H1 (cell line): ENCODE measurements around the gene MAIP1. TPM values are rescaled to one million over a fixed set of nuclear protein-coding genes. Genes with fewer than 3 reads are reported as not detected.

Source experiments
- SUZ12 ChIP-seq: fragments of 200-600 bp; sonication (generic); IDR thresholded peaks from 2 replicates; pipeline ENCODE4 v1.6.1; 2012; ENCODE audit warnings: mild to moderate bottlenecking, inconsistent platforms, low read length, moderate library complexity, mixed read lengths
- polyA plus RNA-seq, 7 experiments: library from polyadenylated mRNA; depleted of rRNA in 3 of 7; stranded (reverse) in 5 of 7; unstranded in 2 of 7; fragments of >200 nt in 5 of 7; fragments of 200-250 nt in 2 of 7; gene quantifications; 1 replicate in 5 of 7; 2 replicates in 1 of 7; 4 replicates in 1 of 7; pipeline versions ENCODE4 v1.2.1 to v1.2.3, GENCODE V29; 2011 to 2013; ENCODE audit warnings: missing spikeins in 2 of 7, mixed read lengths in 2 of 7
- total RNA-seq: library from RNA; stranded (reverse); fragmentation: NEBNext Ultra II Directional; extraction: Animal tissue kit (Norgen Biotek cat#: 25700); gene quantifications from 2 replicates; pipeline ENCODE4 v1.2.1, GENCODE V29; 2021
- TF ChIP-seq, protein P1 (sequence below): fragments of 300-600 bp; sonication (generic); IDR thresholded peaks from 2 replicates; pipeline ENCODE4 v1.7.1; 2012; ENCODE audit warnings: low read length, moderate library complexity, mild to moderate bottlenecking, inconsistent platforms; ENCODE audit not compliant: insufficient replicate concordance

The MAIP1 gene
- total and polyA plus RNA-seq, 2 of the 8 experiments (the other 6 are each of a cell fraction or from before 2014, with no cell fraction given): 23.2 to 28.5 TPM

DNA sequence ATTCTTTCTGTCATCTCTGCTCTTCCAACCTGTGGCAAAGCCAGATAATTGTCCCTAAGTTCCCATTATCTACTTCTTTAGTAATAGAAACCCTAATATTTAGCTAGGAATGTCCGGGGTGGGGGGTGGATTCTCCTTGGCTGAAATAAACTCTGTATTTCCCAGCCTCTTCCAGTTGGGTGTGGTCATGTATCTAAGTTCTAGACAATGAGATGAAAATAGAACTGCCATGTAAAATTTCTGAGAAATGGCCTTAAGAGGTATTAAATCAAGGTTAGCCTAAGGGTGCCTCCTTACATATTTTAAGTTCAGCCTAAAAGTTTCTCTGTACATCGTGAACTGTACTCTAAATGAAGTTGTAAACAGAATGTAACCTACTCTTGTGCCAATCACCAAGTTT is 39.5 kb downstream of the MAIP1 start (continued):
- TF ChIP-seq, protein P1, sequence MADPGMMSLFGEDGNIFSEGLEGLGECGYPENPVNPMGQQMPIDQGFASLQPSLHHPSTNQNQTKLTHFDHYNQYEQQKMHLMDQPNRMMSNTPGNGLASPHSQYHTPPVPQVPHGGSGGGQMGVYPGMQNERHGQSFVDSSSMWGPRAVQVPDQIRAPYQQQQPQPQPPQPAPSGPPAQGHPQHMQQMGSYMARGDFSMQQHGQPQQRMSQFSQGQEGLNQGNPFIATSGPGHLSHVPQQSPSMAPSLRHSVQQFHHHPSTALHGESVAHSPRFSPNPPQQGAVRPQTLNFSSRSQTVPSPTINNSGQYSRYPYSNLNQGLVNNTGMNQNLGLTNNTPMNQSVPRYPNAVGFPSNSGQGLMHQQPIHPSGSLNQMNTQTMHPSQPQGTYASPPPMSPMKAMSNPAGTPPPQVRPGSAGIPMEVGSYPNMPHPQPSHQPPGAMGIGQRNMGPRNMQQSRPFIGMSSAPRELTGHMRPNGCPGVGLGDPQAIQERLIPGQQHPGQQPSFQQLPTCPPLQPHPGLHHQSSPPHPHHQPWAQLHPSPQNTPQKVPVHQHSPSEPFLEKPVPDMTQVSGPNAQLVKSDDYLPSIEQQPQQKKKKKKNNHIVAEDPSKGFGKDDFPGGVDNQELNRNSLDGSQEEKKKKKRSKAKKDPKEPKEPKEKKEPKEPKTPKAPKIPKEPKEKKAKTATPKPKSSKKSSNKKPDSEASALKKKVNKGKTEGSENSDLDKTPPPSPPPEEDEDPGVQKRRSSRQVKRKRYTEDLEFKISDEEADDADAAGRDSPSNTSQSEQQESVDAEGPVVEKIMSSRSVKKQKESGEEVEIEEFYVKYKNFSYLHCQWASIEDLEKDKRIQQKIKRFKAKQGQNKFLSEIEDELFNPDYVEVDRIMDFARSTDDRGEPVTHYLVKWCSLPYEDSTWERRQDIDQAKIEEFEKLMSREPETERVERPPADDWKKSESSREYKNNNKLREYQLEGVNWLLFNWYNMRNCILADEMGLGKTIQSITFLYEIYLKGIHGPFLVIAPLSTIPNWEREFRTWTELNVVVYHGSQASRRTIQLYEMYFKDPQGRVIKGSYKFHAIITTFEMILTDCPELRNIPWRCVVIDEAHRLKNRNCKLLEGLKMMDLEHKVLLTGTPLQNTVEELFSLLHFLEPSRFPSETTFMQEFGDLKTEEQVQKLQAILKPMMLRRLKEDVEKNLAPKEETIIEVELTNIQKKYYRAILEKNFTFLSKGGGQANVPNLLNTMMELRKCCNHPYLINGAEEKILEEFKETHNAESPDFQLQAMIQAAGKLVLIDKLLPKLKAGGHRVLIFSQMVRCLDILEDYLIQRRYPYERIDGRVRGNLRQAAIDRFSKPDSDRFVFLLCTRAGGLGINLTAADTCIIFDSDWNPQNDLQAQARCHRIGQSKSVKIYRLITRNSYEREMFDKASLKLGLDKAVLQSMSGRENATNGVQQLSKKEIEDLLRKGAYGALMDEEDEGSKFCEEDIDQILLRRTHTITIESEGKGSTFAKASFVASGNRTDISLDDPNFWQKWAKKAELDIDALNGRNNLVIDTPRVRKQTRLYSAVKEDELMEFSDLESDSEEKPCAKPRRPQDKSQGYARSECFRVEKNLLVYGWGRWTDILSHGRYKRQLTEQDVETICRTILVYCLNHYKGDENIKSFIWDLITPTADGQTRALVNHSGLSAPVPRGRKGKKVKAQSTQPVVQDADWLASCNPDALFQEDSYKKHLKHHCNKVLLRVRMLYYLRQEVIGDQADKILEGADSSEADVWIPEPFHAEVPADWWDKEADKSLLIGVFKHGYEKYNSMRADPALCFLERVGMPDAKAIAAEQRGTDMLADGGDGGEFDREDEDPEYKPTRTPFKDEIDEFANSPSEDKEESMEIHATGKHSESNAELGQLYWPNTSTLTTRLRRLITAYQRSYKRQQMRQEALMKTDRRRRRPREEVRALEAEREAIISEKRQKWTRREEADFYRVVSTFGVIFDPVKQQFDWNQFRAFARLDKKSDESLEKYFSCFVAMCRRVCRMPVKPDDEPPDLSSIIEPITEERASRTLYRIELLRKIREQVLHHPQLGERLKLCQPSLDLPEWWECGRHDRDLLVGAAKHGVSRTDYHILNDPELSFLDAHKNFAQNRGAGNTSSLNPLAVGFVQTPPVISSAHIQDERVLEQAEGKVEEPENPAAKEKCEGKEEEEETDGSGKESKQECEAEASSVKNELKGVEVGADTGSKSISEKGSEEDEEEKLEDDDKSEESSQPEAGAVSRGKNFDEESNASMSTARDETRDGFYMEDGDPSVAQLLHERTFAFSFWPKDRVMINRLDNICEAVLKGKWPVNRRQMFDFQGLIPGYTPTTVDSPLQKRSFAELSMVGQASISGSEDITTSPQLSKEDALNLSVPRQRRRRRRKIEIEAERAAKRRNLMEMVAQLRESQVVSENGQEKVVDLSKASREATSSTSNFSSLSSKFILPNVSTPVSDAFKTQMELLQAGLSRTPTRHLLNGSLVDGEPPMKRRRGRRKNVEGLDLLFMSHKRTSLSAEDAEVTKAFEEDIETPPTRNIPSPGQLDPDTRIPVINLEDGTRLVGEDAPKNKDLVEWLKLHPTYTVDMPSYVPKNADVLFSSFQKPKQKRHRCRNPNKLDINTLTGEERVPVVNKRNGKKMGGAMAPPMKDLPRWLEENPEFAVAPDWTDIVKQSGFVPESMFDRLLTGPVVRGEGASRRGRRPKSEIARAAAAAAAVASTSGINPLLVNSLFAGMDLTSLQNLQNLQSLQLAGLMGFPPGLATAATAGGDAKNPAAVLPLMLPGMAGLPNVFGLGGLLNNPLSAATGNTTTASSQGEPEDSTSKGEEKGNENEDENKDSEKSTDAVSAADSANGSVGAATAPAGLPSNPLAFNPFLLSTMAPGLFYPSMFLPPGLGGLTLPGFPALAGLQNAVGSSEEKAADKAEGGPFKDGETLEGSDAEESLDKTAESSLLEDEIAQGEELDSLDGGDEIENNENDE: no peak
- no peak for TF ChIP-seq SUZ12
